SJSA1 (cell line): Measurements from ENCODE around the gene ADM5. TPM values are rescaled to one million over a fixed set of nuclear protein-coding genes. Genes with fewer than 3 reads are reported as not detected.

Experiments
- DNase-seq, 2 experiments: peaks; one replicate each; pipeline ENCODE4 v3.0.0-alpha.2; 2015 to 2020; ENCODE audit warnings: low spot score in 2 of 2, low read depth in 1 of 2
- H3K27ac ChIP-seq: fragments of 250-450 bp; sonication (Bioruptor Pico); 2 replicates; pipeline ENCODE4 v1.5.1; 2020; ENCODE audit warnings: mild to moderate bottlenecking, moderate library complexity
- H3K27me3 ChIP-seq: fragments of 250-450 bp; sonication (Bioruptor Pico); replicated peaks from 2 replicates; pipeline ENCODE4 v1.5.1; 2020; ENCODE audit warnings: mild to moderate bottlenecking, moderate library complexity
- H3K36me3 ChIP-seq: fragments of 250-450 bp; sonication (Bioruptor Pico); 2 replicates; pipeline ENCODE4 v1.5.1; 2020; ENCODE audit warnings: mild to moderate bottlenecking
- H3K4me1 ChIP-seq: fragments of 250-450 bp; sonication (Bioruptor Pico); replicated peaks from 2 replicates; pipeline ENCODE4 v1.6.1; 2021; ENCODE audit warnings: mild to moderate bottlenecking
- H3K4me3 ChIP-seq: fragments of 250-450 bp; sonication (Bioruptor Pico); 2 replicates; pipeline ENCODE4 v1.5.1; 2020; ENCODE audit warnings: mild to moderate bottlenecking
- H3K9me3 ChIP-seq: fragments of 250-450 bp; sonication (Bioruptor Pico); replicated peaks from 2 replicates; pipeline ENCODE4 v1.5.1; 2020; ENCODE audit warnings: mild to moderate bottlenecking
- total RNA-seq: library from RNA; depleted of rRNA; stranded (reverse); fragments of >200 nt; shearing (Covaris generic); gene quantifications from 2 replicates; pipeline ENCODE4 v1.2.3, GENCODE V29; 2014; rRNA removed

ADM5 gene, protein sequence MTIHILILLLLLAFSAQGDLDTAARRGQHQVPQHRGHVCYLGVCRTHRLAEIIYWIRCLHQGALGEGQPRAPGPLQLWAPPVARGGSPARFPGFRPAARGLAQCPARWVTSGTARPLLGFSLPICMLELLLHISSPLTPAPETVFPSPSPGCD
- total RNA-seq, result 0.58 TPM in 1 of 2 replicates, not detected in the other

DNA sequence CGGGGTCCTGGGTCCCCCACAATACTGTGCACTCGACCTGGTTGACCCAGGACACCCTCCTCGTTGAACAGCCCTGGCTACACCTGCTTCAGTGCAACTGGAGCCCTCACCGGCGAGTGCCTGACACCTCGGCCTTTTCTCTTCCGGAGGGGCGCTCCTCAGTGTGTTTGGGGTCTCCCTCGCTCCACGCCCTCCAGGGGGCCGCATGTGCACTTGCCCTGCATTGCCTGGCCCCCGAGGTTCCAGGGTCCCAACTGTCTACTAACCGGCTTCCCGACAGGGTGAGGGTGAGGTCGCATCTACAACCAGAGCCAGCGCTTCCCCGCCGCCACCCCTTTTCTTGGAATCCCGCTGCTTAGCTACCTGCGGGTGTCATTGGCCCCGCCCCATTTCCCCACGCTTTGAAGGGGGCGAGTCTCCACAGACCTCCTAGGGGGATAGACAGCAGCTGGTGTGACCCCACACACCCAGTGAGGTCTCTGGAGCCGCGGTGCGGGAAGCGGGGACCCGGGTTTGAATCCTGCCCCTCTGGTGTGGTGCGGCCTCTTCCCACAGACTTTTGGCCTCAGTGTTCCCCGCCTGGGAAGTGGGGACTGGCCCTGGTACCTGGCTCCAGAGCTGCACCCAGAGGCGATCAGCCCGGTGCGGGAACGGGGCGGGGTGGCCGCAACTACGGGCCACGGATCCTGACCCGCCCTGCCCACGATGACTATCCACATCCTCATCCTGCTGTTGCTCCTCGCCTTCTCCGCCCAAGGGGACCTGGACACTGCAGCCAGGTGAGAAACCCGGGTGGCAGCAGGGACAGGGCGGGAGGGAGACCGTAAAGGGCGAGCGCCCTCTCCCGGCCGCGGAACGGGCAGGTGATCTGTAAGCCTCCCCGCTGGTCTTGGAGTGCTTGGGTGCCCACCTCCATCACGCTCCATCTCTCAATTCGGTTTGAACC is at the start of gene ADM5:
Gene ADM5, plus strand, starts transcription at position 462 of the 946 bp plus-strand sequence. Its CDS starts 244 bp downstream, at position 706.
- DNase-seq, result no peak
- Histone ChIP-seq H3K4me1 (peaks cover 12% of the 10 kb centered on the region), H3K27ac (no peak within 1 kb of the TSS), H3K36me3 (peaks cover 37% of the 10 kb centered on the region), H3K9me3 (no peaks in the 10 kb centered on the region), H3K27me3 (peaks cover 9% of the 10 kb centered on the region; the same call in 1 of the 2 replicates), H3K4me3 (no peak within 1 kb of the TSS)

DNA sequence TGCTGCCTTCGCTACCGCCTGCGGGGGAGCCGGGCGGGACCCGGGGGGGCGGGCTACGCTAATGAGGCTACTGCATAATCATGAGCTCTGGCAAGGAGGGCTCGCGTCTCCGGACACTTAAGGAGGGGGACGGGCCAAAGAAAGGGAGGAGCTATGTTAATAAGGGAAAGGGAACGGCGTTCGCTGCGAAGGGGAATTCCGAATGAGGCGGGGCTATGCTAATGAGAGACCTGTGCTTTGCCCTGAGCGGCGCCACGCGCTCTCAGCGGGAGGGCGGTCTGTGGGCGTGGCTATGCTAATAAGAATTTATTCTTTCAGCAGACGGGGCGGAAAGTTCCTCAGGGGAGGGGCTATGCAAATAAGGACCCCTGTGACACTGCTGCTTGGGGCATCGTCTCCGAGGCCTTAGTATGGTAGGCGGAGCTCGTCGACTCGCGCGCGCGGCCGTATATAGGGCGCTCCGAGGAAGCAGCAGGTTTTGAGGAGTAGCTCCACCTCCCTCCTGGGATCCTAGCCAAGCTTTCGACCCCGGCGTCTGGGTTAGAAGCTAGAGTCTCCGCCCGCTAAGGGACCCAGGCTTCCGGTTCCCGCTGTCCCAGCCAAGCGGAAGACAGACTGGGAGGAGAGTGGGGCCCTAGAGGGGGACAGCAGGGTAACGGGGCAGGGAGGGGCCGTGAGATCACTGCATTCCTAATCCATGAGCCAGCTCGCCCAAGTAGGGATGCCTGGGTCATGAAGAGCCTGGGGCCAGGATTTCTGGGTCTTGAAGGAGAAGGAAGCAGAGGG is 49.1 kb upstream of the ADM5 start, which contains the start of gene RRAS:
Gene RRAS, minus strand, starts transcription at position 31 of the 786 bp plus-strand sequence. CDS start 45 bp downstream, outside the sequence.
- Histone ChIP-seq H3K4me1 (peaks cover 29% of the 10 kb centered on the region), H3K9me3 (no peaks in the 10 kb centered on the region), H3K27me3 (no peaks in the 10 kb centered on the region), H3K36me3 (peaks cover 22% of the 10 kb centered on the region), H3K4me3 (peak within 1 kb of the TSS; percentile 59), H3K27ac (peak within 1 kb of the TSS; percentile 100)
- peak; percentile 100 for DNase-seq

DNA sequence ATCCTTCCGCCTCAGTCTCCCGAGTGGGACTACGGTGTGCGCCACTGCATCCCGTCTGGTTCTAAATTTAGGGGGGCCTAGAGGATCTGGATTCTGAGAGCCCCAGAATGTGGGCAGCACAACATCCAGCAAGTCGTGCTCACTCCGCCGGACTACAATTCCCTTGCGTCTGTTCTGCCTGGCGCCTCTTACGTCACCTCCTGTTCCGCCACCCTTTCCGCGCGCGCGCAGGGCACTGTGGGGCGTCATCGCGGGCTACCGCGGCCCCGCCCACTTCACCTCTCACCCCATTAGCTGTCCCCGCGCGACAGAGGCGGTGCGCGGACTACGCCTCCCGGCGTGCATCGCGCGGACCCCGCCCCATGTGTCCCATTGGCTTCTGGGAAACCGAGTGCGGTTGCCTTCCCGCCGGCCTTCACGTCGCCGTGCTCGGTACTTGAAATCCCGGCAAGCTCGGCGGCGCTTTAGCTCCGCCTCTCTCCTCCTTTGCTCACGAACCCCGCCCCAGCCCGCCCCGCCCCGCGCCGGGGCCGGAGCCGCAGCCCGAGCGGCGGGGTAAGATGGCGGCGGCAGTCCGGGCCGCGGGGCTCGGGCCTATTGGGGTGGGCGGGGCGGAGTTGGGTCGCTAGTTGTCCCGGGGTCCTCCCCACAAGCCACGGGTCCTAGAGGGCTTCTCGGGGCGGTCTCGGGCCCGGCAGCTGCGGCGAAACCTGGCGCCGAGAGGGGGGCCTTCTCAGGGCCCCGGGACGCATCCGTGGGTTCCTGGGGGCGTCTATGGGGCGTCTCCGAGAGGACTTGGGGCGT is 47.5 kb upstream of the ADM5 start, which contains the start of gene SCAF1:
Gene SCAF1, plus strand, starts transcription at position 522 of the 804 bp plus-strand sequence. CDS start 2,818 bp downstream, outside the sequence.
- H3K27me3 ChIP-seq, result no peaks in the 10 kb centered on the region
- peak within 1 kb of the TSS; percentile 100 for H3K27ac ChIP-seq
- H3K36me3 ChIP-seq, result peaks cover 30% of the 10 kb centered on the region
- no peaks in the 10 kb centered on the region for H3K9me3 ChIP-seq
- H3K4me3 ChIP-seq, result peak within 1 kb of the TSS; percentile 59
- H3K4me1 ChIP-seq, result peaks cover 29% of the 10 kb centered on the region
- DNase-seq, result peak; percentile 99

DNA sequence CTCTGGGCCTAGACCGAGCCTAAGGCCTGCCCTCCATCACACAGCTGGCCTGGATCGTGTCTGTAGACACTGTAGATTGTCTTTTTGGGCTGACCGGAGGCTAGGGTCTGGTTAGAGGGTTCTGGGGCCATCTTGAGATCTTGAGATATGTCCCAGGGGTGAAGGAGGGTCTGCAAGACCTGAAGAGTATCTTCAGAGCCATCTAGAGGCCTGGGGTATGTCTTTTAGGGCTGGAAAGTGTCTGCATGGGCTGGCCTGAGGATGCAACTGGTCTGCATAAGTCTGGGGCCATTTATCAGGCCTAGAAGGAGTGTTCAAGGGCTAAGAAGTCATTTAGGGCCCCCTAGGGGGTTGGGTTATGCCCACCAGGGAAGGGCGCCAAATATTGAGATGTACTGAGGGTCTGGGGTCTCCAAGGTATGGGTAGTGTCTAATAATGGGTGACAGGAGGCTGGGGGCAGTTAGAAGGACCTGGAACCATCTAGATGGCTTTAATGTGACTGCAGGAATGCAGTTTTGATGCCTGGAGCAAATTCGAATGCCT is 46.8 kb upstream of the ADM5 start:
- DNase-seq, result no peak
- Histone ChIP-seq H3K36me3 (peaks cover 37% of the 10 kb centered on the region), H3K27me3 (no peaks in the 10 kb centered on the region), H3K9me3 (no peaks in the 10 kb centered on the region), H3K4me3 (peak overlapping the region; percentile 59), H3K27ac (peak overlapping the region; percentile 64), H3K4me1 (peaks cover 29% of the 10 kb centered on the region)

DNA sequence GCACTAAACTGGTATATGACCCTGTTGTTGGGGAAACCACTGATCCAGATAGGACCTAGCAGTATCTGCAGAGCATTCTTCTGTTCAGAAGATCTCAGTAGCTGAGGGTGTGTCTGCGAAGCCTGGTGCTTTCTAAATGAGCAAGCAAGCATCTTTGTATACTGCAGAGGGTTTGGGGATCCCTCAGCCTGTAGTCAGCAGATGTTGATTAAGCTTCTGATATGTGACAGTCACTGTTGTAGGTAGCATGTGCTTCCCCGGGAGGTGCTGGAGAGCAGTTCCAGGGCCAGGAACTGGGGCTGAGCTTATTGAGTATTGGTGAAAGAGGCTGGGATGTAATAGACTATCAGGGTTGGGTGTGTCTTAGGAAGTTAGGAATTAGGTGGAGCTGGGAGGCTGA is 45.9 kb upstream of the ADM5 start:
- no peak overlapping the region; the same call in 1 of the 2 replicates for H3K4me3 ChIP-seq
- no peak overlapping the region for H3K27ac ChIP-seq
- peaks cover 21% of the 10 kb centered on the region for H3K4me1 ChIP-seq
- no peak for DNase-seq
- no peaks in the 10 kb centered on the region for H3K27me3 ChIP-seq
- no peaks in the 10 kb centered on the region for H3K9me3 ChIP-seq
- H3K36me3 ChIP-seq, result peaks cover 46% of the 10 kb centered on the region

DNA sequence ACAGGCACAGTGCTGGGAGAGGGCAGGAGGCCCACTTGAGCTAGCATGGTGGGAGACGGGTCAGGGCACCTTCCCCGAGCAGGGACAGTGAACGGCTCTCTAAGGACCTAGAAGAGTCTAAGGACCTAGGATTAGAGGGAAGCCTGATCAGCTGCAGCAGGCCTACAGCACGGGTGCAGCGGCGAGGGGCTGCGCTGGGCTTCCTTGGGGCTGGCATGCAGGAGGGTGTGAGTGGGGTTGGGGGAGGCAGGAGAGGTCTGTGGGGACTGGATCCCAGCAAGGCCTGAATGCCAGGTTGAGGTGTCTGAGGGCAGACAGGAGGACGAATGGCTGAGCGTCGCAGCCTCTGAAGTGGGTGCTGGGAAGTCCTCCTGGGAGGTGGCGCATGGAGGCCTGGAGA is 43.8 kb upstream of the ADM5 start:
- Histone ChIP-seq H3K4me3 (no peak overlapping the region), H3K4me1 (peaks cover 16% of the 10 kb centered on the region), H3K9me3 (no peaks in the 10 kb centered on the region), H3K27me3 (no peaks in the 10 kb centered on the region), H3K36me3 (peaks cover 67% of the 10 kb centered on the region), H3K27ac (no peak overlapping the region)
- DNase-seq, result no peak

DNA sequence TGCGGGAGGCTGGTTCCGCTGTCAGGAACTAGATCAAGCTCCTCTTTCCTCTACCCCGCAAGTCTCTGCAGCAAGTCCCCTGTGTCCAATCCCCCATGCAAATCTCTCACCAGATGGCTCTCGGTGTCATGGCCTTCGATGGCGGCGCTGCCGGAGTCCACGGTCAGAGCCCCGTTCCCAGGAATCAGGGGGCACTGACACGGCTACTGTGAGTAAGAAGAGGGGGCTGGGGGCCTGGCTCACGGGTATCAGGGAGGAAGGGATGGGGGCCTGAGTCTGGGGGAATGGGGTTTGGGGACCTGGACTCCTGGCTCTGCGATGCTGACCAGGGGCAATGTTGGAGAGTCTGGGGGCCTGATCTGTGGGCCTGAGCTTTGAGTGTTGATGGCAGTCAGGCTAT is 43.4 kb upstream of the ADM5 start:
- H3K9me3 ChIP-seq, result no peaks in the 10 kb centered on the region
- peaks cover 66% of the 10 kb centered on the region for H3K36me3 ChIP-seq
- no peaks in the 10 kb centered on the region for H3K27me3 ChIP-seq
- H3K4me1 ChIP-seq, result peaks cover 13% of the 10 kb centered on the region
- H3K27ac ChIP-seq, result no peak overlapping the region
- DNase-seq, result no peak
- no peak overlapping the region for H3K4me3 ChIP-seq

DNA sequence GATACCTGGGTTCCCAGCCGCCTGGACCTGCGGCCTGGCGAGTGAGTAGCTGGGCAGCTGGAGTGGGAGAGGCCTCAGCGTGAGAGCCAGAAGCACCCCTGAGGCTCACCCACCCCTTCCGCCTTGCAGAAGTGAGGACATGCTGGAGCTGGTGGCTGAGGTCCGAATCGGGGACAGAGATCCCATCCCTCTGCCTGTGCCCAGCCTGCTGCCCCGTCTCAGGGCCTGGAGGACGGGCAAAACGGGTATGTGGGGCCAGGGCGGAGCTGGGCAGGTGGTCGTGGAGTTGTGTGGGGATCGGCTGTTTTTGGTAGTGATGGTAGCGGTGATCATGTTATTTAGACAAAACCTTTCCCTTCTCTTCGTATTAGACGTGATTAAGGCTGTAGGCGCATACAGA is 42.8 kb upstream of the ADM5 start:
- H3K27me3 ChIP-seq, result no peaks in the 10 kb centered on the region
- H3K4me1 ChIP-seq, result peaks cover 8% of the 10 kb centered on the region
- H3K4me3 ChIP-seq, result no peak overlapping the region
- peaks cover 70% of the 10 kb centered on the region for H3K36me3 ChIP-seq
- no peak overlapping the region for H3K27ac ChIP-seq
- no peak for DNase-seq
- H3K9me3 ChIP-seq, result no peaks in the 10 kb centered on the region

DNA sequence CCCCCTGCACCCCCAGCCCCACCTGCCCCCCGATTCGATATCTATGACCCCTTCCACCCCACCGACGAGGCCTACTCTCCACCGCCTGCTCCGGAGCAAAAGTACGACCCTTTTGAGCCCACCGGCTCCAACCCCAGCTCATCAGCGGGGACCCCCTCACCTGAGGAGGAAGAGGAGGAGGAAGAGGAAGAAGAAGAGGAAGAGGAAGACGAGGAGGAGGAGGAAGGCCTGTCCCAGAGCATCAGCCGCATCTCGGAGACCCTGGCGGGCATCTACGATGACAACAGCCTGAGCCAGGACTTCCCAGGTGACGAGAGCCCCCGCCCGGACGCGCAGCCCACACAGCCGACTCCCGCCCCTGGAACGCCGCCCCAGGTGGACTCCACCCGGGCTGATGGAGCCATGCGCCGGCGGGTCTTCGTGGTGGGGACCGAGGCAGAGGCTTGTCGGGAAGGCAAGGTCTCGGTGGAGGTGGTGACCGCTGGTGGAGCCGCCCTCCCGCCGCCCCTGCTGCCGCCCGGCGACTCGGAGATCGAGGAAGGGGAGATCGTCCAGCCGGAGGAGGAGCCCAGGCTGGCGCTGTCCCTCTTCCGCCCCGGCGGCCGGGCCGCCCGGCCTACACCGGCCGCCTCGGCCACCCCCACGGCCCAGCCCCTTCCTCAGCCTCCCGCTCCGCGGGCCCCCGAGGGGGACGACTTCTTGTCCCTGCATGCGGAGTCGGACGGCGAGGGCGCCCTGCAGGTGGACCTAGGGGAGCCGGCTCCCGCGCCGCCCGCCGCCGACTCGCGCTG is 38.2 kb upstream of the ADM5 start:
- Histone ChIP-seq H3K36me3 (peaks cover 90% of the 10 kb centered on the region), H3K9me3 (no peaks in the 10 kb centered on the region), H3K4me3 (no peak overlapping the region), H3K27me3 (no peaks in the 10 kb centered on the region), H3K27ac (no peak overlapping the region), H3K4me1 (no peaks in the 10 kb centered on the region)
- DNase-seq, result no peak

DNA sequence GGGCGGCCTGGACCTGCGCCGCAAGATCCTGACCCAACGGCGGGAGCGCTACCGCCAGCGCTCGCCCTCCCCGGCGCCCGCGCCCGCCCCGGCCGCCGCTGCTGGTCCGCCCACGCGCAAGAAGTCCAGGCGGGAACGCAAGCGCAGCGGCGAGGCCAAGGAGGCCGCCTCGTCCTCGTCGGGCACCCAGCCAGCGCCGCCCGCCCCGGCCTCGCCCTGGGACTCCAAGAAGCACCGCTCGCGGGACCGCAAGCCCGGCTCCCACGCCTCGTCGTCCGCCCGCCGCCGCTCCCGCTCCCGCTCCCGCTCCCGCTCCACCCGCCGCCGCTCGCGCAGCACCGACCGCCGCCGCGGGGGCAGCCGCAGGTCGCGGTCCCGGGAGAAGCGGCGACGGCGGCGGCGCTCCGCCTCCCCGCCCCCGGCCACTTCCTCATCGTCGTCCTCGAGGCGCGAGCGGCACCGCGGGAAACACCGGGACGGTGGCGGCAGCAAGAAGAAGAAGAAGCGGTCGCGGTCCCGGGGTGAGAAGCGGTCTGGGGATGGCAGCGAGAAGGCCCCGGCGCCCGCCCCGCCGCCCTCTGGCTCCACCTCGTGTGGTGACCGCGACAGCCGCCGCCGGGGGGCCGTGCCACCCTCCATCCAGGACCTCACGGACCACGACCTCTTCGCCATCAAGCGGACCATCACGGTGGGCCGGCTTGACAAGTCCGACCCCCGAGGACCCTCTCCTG is 37.4 kb upstream of the ADM5 start:
- H3K9me3 ChIP-seq, result no peaks in the 10 kb centered on the region
- H3K4me3 ChIP-seq, result no peak overlapping the region
- H3K4me1 ChIP-seq, result no peaks in the 10 kb centered on the region
- no peak for DNase-seq
- no peak overlapping the region for H3K27ac ChIP-seq
- no peaks in the 10 kb centered on the region for H3K27me3 ChIP-seq
- peaks cover 90% of the 10 kb centered on the region for H3K36me3 ChIP-seq

DNA sequence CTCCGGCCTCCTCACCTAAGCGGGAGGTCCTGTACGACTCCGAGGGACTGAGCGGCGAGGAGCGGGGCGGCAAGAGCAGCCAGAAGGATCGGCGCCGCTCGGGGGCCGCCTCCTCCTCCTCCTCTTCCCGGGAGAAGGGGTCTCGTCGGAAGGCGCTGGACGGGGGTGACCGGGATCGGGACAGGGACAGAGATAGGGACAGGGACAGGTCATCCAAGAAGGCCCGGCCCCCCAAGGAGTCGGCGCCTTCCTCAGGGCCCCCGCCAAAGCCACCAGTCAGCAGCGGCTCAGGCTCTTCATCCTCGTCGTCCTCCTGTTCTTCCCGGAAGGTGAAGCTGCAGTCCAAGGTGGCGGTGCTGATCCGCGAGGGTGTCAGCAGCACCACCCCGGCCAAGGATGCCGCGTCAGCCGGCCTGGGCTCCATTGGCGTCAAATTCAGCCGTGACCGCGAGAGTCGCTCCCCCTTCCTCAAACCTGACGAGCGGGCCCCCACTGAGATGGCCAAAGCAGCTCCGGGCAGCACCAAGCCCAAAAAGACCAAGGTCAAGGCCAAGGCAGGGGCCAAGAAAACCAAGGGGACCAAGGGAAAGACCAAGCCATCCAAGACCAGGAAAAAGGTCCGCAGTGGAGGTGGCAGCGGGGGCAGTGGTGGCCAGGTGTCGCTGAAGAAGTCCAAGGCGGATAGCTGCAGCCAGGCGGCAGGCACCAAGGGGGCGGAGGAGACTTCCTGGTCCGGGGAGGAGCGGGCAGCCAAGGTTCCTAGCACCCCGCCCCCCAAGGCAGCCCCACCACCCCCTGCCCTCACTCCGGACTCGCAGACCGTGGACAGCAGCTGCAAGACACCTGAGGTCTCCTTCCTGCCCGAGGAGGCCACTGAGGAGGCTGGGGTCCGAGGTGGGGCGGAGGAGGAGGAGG is 36.6 kb upstream of the ADM5 start:
- Histone ChIP-seq H3K36me3 (peaks cover 87% of the 10 kb centered on the region), H3K4me1 (no peaks in the 10 kb centered on the region), H3K4me3 (no peak overlapping the region), H3K9me3 (no peaks in the 10 kb centered on the region), H3K27ac (no peak overlapping the region), H3K27me3 (no peaks in the 10 kb centered on the region)
- DNase-seq, result no peak
